SK-N-SH (cell line): ENCODE results near the gene PELI2. TPM values are rescaled to one million over a fixed set of nuclear protein-coding genes. Genes with fewer than 3 reads are reported as not detected.

Source experiments
- CTCF ChIA-PET: fragments of 300-600, 350-600 bp; formaldehyde crosslinking; extraction: SDS; loops from one replicate; lab custom pipeline; 2021; lab: Yijun Ruan, JAX
- POLR2A ChIA-PET: fragments of 350-600 bp; sonication (Branson Sonifier 250); formaldehyde crosslinking; extraction: SDS; loops from one replicate; lab custom pipeline; 2020; ENCODE audit warnings: antibody characterized with exemption, inconsistent platforms; lab: Yijun Ruan, JAX
- DNase-seq: peaks from one replicate; pipeline ENCODE4 v3.0.0; 2012
- H2AFZ ChIP-seq: fragments of 200-600 bp; sonication (generic); 2 replicates; pipeline ENCODE4 v1.8.1; 2016; ENCODE audit warnings: antibody characterized with exemption, mild to moderate bottlenecking, low read depth
- H3F3A ChIP-seq: fragments of 200-600 bp; sonication (generic); replicated peaks from 2 replicates; pipeline ENCODE3; 2016; ENCODE audit warnings: antibody characterized with exemption, mild to moderate bottlenecking; ENCODE audit not compliant: insufficient read depth
- H3K27ac ChIP-seq, 2 experiments: fragments of 200-500 bp in 1 of 2; fragments of 200-600 bp in 1 of 2; sonication (Bioruptor generic) in 1 of 2; sonication (generic), shearing (Covaris generic) in 1 of 2; 2 replicates each; pipeline versions ENCODE4 v1.5.1 to v1.6.1; 2014 to 2016; ENCODE audit warnings: low read depth in 2 of 2, inconsistent platforms in 1 of 2, low read length in 1 of 2, mild to moderate bottlenecking in 1 of 2, mixed read lengths in 1 of 2
- H3K27me3 ChIP-seq: fragments of 200-600 bp; sonication (generic), shearing (Covaris generic); 2 replicates; pipeline ENCODE4 v1.6.1; 2016; ENCODE audit warnings: mixed run types; ENCODE audit not compliant: insufficient read depth
- H3K36me3 ChIP-seq, 2 experiments: fragments of 200-500 bp in 1 of 2; fragments of 200-600 bp in 1 of 2; sonication (Bioruptor generic) in 1 of 2; sonication (generic) in 1 of 2; replicated peaks in 1 of 2; 2 replicates each; pipeline versions ENCODE3 to v1.5.1; 2014 to 2016; ENCODE audit warnings: low read length in 1 of 2, mild to moderate bottlenecking in 1 of 2; ENCODE audit not compliant: insufficient read depth in 2 of 2, control insufficient read depth in 1 of 2
- H3K4me1 ChIP-seq, 2 experiments: fragments of 200-500 bp in 1 of 2; fragments of 200-600 bp in 1 of 2; sonication (Bioruptor generic) in 1 of 2; sonication (generic), shearing (Covaris generic) in 1 of 2; 2 replicates each; pipeline versions ENCODE4 v1.5.1 to v1.6.1; 2014 to 2016; ENCODE audit warnings: low read depth in 1 of 2, low read length in 1 of 2, mixed run types in 1 of 2; ENCODE audit not compliant: insufficient read depth in 2 of 2, control insufficient read depth in 1 of 2
- H3K4me2 ChIP-seq: fragments of 200-600 bp; sonication (generic), shearing (Covaris generic); 2 replicates; pipeline ENCODE4 v1.6.1; 2017; ENCODE audit warnings: mixed run types
- H3K4me3 ChIP-seq, 2 experiments: fragments of 200-500 bp in 1 of 2; fragments of 200-600 bp in 1 of 2; sonication (Bioruptor generic) in 1 of 2; sonication (generic), shearing (Covaris generic) in 1 of 2; 2 replicates each; pipeline versions ENCODE4 v1.5.1 to v1.8.1; 2014 to 2016; ENCODE audit warnings: low read depth in 2 of 2, inconsistent platforms in 1 of 2, low read length in 1 of 2, mild to moderate bottlenecking in 1 of 2, mixed read lengths in 1 of 2, moderate library complexity in 1 of 2
- H3K79me2 ChIP-seq: fragments of 200-600 bp; sonication (generic); 2 replicates; pipeline ENCODE4 v1.8.1; 2017; ENCODE audit warnings: mild to moderate bottlenecking; ENCODE audit not compliant: insufficient read depth
- H3K9ac ChIP-seq: fragments of 200-600 bp; sonication (generic); 2 replicates; pipeline ENCODE4 v1.6.1; 2017; ENCODE audit warnings: mixed run types
- H3K9me2 ChIP-seq: fragments of 200-600 bp; sonication (generic); 2 replicates; pipeline ENCODE4 v1.6.1; 2017; ENCODE audit warnings: mixed run types
- H3K9me3 ChIP-seq: fragments of 200-600 bp; sonication (generic); 2 replicates; pipeline ENCODE4 v1.6.1; 2017; ENCODE audit warnings: mixed run types, mild to moderate bottlenecking, moderate library complexity
- H4K20me1 ChIP-seq: fragments of 200-600 bp; sonication (generic); 2 replicates; pipeline ENCODE4 v1.6.1; 2017; ENCODE audit warnings: mild to moderate bottlenecking, mixed run types; ENCODE audit not compliant: insufficient read depth
- CTCF ChIP-seq: fragments of 200-600 bp; sonication (generic); IDR thresholded peaks from 2 replicates; pipeline ENCODE4 v1.6.1; 2017; ENCODE audit warnings: antibody characterized with exemption, mild to moderate bottlenecking, moderate library complexity
- ELF1 ChIP-seq: IDR thresholded peaks from 2 replicates; pipeline ENCODE4 v1.4.0; 2012
- FOSL2 ChIP-seq: IDR thresholded peaks from 2 replicates; pipeline ENCODE4 v1.4.0; 2012; ENCODE audit warnings: low read depth, mild to moderate bottlenecking, moderate library complexity, borderline replicate concordance
- IRF3 ChIP-seq: fragments of 150-350 bp; IDR thresholded peaks from 2 replicates; pipeline ENCODE4 v1.6.1; 2016; ENCODE audit warnings: mild to moderate bottlenecking, low read depth, low read length
- JUND ChIP-seq: IDR thresholded peaks from 2 replicates; pipeline ENCODE4 v1.4.0; 2012
- MAX ChIP-seq: IDR thresholded peaks from 2 replicates; pipeline ENCODE4 v1.4.0; 2012; ENCODE audit warnings: low read depth
- MEF2A ChIP-seq: IDR thresholded peaks from 2 replicates; pipeline ENCODE4 v1.4.0; 2012; ENCODE audit warnings: low read depth, borderline replicate concordance
- NFIC ChIP-seq: IDR thresholded peaks from 2 replicates; pipeline ENCODE4 v1.4.0; 2012; ENCODE audit warnings: borderline replicate concordance
- RCOR1 ChIP-seq: fragments of 150-350 bp; IDR thresholded peaks from 2 replicates; pipeline ENCODE4 v1.6.1; 2017; ENCODE audit warnings: antibody characterized with exemption, low read length
- SIN3A ChIP-seq: IDR thresholded peaks from 2 replicates; pipeline ENCODE4 v1.6.1; 2012; ENCODE audit warnings: low read depth, mild to moderate bottlenecking, low read length, moderate library complexity, borderline replicate concordance
- TAF1 ChIP-seq: IDR thresholded peaks from 2 replicates; pipeline ENCODE4 v1.6.1; 2012; ENCODE audit warnings: low read depth, mild to moderate bottlenecking, low read length, moderate library complexity, borderline replicate concordance
- TCF12 ChIP-seq: IDR thresholded peaks from 2 replicates; pipeline ENCODE4 v1.4.0; 2012
- ZBTB33 ChIP-seq: IDR thresholded peaks from 2 replicates; pipeline ENCODE4 v1.4.0; 2012; ENCODE audit warnings: low read depth, borderline replicate concordance
- WGBS: methylation state at CpG from one replicate; pipeline ENCODE4 v1.1.6; 2017; ENCODE audit warnings: low lambda C conversion rate; 5-methylcytosine and 5-hydroxymethylcytosine counted together
- polyA plus RNA-seq, 3 experiments: library from polyadenylated mRNA; depleted of rRNA; stranded (reverse); fragments of >200 nt; gene quantifications; 2 replicates each; pipeline ENCODE4 v1.2.3, GENCODE V29; 2012

Gene PELI2
- polyA plus RNA-seq, 1 of the 3 experiments (the other 2 are of a cell fraction), result not detected

- H3K9me2 ChIP-seq, result no peaks in the 10 kb centered on the region
- no peaks in the 10 kb centered on the region for H3K9me3 ChIP-seq
- no peak overlapping the region for H3K27ac ChIP-seq
- no peak overlapping the region for H2AFZ ChIP-seq
- H3K4me1 ChIP-seq, result peaks cover 0 to 8% of the 10 kb centered on the region in 2 experiments; a peak in 1 of 4 replicates
- no peaks in the 10 kb centered on the region for H4K20me1 ChIP-seq
- H3K79me2 ChIP-seq, result no peaks in the 10 kb centered on the region
- no peak overlapping the region for H3K4me2 ChIP-seq
- H3K27me3 ChIP-seq, result peaks cover 28% of the 10 kb centered on the region
- no peak overlapping the region for H3K4me3 ChIP-seq
- H3F3A ChIP-seq, result peaks cover 7% of the 10 kb centered on the region
- TF ChIP-seq CTCF, result no peak
- POLR2A ChIA-PET, result no interaction called here
- H3K9ac ChIP-seq, result no peak overlapping the region
- CTCF ChIA-PET, result interaction anchor here (2.4 kb wide), 1 partner anchor 18 kb away, joined by 5 read pairs; no protein-coding TSS in a partner anchor
- no peaks in the 10 kb centered on the region for H3K36me3 ChIP-seq
- DNase-seq, result no peak
Observed at GRCh38 chr14:56321861-56322260, 203.7 kb downstream of the PELI2 start.

- no peaks in the 10 kb centered on the region for H3K9me3 ChIP-seq
- CTCF ChIA-PET, result interaction anchor here (2.4 kb wide), 1 partner anchor 18 kb away, joined by 5 read pairs; no protein-coding TSS in a partner anchor
- H3K4me2 ChIP-seq, result no peak overlapping the region
- no peaks in the 10 kb centered on the region for H3K36me3 ChIP-seq
- H4K20me1 ChIP-seq, result no peaks in the 10 kb centered on the region
- peaks cover 27% of the 10 kb centered on the region for H3K27me3 ChIP-seq
- peaks cover 0 to 9% of the 10 kb centered on the region in 2 experiments; a peak in 1 of 4 replicates for H3K4me1 ChIP-seq
- no peaks in the 10 kb centered on the region for H3K9me2 ChIP-seq
- no peak for DNase-seq
- TF ChIP-seq TAF1, result no peak
- TF ChIP-seq NFIC, result no peak
- TF ChIP-seq ZBTB33, result no peak
- TF ChIP-seq ELF1, result no peak
- no peak for TF ChIP-seq JUND
- no peak for TF ChIP-seq TCF12
- TF ChIP-seq IRF3, result no peak
- no peak for TF ChIP-seq RCOR1
- TF ChIP-seq FOSL2, result no peak
- TF ChIP-seq MEF2A, result no peak
- TF ChIP-seq MAX, result no peak
- no peak for TF ChIP-seq SIN3A
- TF ChIP-seq, all 33 proteins: peak for 0
- H3K79me2 ChIP-seq, result no peaks in the 10 kb centered on the region
- WGBS, result 6% methylated on average over 2 of the region's 2 CpGs
- no peak overlapping the region for H3K4me3 ChIP-seq
- H3K27ac ChIP-seq, result no peak overlapping the region
- POLR2A ChIA-PET, result no interaction called here
- H3F3A ChIP-seq, result peaks cover 7% of the 10 kb centered on the region
- H2AFZ ChIP-seq, result no peak overlapping the region
- H3K9ac ChIP-seq, result no peak overlapping the region
Observed at GRCh38 chr14:56322531-56322930, 204.3 kb downstream of the PELI2 start.
